Activated CD4-positive, alpha-beta T cell treated with anti-CD3 and anti-CD28 coated beads, Interleukin-2, amount 50 U/mL, for 48 hours (primary cell): ENCODE results near the gene TSPAN14.

Source experiments
- DNase-seq, 2 experiments: peaks; one replicate each; pipeline ENCODE4 v3.0.0-alpha.2; 2020

TSPAN14 gene

DNA sequence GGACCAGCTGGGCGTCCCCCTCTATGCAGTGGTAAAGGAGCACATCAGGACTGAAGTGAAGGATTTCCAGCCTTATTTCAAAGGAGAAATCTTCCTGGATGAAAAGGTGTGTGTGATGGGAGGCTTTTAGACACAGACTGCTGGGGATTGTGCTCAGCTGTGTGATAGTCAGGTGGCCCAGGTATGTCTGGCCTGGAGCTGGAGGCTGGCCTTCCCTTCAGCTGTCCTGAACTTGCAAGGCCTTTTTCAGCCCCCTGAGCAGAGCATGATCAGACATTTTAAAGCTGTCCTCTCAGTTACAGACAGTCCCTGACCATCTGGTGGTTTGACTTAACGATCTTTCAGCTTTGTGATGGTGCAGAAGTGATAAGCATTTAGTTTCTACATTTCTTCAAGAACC, 28.2 kb upstream of the TSPAN14 start:
- DNase-seq = no peak

DNA sequence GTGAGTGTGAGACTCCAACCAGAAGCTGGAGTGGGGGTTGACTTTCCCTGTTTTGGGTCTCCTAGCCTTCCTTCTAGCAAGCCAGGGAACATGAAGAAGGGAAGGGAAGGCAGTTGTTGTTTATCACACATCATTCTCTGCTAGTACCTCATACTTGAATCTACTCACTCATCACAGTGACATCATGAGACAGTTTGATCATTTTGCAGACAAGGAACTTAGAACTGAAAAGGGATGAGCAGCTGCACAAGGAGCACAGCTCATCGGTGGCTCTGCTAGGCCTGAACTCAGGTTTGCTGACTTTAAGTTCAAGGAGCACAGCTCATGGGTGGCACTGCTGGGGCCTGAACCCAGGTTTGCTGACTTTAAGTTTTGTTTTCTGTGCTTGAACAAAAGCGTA, 26.6 kb upstream of the TSPAN14 start:
- DNase-seq = no peak

DNA sequence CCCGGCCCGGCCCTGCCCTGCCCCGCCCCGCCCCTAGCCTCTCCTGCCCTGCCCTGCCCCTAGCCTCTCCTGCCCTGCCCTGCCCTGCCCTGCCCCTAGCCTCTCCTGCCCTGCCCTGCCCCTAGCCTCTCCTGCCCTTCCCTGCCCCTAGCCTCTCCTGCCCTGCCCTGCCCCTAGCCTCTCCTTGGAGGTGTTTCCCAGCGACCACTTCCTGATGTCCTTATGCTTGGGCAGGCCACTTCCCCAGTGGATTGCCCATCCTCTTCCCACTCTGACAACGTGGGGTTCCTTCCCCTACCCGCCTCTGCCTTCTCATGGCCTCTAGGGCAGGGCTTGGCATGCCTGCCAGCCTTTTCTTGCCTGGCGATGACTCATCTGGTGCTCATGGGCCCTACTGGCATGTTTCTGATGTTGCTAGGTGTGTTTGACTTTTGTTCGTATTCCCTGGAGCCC, 24.6 kb upstream of the TSPAN14 start:
- no peak for DNase-seq

DNA sequence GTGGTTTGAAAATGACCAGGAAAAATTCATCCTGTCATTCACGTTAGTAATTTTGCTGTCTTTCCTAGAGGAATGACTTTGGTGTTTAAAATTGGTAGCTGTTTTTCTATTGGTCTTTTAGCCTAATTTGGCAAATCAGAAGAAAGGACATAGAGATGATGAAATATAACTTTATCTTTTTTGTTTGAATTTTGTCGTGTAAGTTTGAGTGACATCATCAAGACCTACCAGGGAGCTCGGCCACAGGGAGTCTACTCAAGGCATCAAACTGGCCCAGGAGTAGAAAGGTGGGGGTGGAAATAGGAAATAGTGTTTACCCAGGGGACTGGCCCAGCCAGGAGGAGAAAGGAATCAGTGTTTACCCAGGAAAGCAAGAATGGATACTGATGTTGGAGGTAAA, 21.0 kb upstream of the TSPAN14 start:
- no peak for DNase-seq

DNA sequence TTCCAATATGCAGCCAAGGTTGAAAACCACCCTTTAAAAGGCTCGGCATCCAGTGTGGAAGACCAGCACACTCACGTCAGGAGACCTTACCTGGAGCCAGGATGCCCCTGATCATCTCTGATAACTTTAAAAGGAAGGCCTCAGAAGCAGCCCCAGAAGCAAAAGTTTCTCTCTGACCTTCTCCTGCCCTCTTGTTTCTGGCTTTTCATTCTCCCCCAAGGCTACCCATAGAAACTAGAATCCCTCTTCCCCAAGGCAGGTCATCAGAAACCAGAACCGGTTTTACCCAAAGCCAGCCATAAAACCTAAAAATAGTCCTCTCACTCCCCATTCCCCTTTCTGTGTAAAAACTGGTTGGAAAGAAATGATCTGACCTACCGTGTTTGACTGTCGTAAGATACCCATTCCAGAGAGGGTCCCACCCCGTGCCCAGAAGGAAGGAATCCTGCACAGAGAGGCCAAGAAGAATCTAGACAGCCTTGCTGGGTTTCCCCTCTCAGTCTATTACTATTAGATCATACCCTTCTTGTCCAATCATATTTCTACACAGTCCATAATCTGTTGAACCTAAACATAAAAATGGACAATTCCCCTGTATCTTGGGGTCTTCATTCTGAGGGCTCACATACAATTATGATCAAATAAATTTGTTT, 17.5 kb upstream of the TSPAN14 start:
- DNase-seq = no peak

DNA sequence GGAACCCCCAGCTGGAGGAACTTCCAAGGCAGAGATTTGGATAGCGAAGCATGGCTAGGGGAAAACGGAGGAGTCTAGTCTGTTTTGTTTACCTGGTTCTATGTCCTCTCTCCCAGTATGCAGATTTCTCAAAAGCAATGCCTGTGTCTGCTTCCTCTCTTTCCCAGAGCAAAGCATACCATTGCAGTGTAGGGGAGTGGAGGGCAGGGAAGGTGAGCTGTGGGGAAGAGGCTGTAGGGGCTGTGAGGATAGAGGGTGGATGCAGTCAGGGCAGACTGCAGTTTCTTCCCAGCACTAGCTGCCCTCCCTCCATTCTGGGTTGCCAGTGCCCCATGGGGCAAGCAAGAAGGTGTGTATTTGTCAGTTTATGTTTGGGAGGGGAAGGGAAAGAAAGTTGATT, 16.9 kb upstream of the TSPAN14 start:
- DNase-seq = no peak

DNA sequence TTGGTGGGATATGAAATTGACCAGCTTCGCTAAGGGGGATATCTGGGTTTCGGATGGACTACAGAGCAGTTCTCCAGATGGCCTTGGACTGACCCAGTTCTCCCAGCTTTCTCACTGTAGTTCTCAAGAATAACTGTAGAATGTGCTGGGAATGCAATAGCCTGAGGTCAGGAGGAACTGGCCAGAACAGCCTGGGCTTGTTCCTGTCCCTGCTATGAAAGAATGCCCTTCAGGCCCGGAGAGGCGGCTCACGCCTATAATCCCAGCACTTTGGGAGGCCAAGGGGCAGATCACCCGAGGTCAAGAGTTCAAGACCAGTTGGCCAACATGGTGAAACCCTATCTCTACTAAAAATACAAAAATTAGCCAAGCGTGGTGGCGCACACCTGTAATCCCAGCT, 12.3 kb upstream of the TSPAN14 start:
- no peak for DNase-seq

DNA sequence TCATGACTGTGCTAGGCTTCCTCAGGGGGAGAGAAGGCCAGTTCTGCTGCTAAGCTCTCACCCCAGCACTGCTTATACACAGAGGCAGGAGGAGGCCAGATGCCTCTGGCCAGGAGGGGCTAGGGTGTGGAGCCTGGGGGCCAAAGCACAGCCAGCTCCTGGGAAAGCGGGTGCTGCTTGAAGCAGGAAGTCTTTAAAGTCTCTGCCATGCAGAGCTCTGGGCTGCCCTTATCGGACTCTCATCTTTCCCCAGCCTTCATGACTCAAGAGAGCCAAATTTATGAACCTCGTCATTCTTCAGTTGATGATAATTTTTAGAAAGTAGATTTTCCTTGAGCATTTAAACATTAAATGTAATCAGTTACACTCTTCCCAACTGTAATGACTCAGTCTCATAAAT, 11.2 kb upstream of the TSPAN14 start:
- no peak for DNase-seq

DNA sequence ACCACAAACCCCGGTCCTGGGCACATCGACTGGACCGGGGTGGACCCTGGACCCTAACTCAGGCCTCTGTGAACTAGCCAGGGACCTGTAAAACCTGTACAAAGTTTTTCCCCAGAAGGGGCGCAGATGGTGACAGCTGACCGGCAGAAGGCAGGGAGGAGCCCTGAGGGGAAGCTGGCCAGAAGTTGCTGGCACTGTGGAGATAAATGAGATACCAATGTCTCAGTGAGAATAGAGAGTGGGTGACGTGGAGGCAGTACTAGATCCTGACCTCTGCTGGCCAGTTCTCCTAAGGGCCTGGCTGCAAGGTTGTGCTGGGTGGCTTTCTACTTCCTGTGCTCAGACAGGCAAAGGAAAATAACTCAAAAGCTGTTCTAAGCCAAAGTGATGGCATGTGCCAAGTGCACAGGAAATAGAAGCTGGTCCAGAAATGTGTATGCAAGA, 10.6 kb upstream of the TSPAN14 start:
- DNase-seq = no peak

DNA sequence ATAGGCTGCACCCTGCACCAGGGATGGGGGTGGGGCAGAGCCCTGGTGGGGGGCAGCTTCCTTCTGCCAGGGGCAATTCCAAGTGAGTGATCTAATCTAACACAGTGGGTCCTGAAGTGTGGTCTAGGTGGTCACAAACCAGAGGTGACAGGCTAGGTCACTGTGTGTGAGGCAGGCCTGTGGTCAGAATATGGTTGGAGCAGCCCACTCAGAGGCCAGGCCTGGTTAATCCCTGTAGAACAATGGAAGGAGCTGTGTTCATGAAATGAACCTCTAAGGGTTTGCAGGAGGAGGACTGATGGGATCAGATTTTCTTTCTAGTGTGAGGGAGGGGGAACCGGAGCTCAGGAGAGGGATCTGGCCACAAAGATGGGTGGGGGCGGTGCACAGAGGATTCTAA, 10.0 kb upstream of the TSPAN14 start:
- DNase-seq = no peak

DNA sequence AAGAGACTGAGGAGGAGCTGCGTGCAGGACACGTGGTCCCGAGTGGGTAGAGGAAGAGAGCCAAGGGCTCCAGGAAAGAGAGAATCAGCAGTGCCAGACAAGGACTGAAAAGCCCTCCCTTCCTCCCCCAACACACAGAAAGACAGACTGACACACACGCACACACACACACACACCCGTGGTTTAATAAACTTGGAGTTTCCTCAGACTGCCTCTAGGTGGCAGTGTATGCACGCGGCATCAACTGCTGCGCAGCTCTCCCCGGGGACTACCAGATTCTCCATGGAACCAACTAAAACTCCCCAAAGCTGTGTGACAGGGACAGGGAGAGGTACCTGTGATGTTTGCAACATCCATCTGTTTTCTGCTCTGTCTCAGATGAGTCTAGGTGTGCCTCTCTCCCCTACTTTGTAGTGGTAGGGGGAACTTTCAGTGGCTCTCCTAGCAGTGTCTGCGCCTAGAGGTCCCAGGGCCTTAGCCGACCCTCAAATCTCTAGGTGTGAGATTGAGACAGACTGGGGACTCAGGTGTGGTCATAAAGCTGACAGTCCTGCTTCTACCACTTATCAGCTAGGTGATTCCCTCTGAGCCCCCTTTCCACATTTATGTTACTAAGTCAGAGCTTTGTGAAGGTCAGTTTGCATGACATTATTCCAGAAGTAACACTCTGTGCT, 9.3 kb upstream of the TSPAN14 start:
- peak; percentile 65 to 69 for DNase-seq

DNA sequence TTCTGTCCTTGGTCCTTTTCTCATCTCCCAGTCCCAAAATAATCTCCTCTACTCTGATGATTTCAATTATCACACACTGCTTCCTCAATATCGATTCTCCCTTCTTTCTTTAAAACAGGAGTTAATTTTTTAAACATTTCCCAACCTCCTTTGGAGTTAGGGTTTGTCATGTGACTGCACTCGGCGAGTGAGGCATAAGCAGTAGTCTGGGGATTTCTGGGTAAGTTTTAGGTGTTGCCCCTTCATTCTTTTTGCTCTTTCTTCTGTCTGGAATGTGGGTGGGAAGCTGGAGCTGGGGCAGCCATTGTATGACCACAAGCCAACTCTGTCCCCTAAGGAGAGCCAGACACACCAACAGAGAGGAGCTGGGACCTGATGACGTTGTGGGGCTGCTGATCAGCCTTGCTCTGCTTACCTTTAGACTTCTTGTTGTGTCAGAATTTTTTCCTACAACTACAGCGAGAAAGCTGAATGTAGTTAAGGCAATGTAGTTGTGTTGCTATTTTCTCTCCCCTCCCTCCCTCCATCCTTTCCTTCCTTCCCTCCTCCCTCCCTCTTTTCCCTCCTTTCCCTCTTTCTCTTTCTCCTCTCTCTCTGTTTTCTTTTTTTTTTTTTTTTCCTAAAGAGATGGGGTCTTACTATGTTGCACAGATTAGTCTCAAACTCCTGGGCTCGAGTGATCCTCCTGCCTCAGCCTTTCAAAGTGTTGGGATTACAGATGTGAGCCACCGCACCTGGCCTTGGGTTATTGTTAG, 6.5 kb upstream of the TSPAN14 start:
- no peak for DNase-seq

DNA sequence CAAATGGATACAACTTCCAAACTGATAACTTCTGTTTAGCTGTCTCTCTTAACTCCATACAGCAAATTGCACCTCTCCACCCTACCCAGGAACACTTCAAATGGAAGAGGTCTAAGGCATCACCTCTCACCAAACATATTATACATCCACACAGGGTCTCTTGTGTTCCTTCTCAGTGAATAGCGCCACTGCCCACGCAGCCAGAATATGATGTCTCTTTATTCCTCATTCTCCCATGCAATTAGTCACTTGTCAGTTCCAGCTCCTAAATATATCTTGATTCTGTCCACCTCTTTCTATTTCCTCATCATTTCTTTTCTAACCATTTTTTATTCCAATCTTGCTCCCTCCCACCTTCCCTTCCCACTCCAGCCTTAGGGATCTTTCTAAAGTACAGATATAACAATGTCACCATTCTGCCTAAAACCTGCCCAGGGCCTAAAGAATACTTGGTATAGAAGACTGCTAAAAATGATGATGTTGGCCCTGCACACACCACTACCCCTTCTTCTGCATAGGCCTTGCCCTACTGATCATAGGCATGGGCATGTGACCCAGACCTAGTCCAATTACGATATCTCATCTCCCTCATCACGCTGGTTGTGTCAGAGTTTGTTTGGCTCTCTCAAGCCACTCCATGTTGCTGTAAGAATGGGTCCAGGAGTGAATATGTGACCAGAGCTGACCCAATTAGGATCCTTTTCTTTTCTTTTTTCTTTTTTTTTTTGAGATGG, 5.7 kb upstream of the TSPAN14 start:
- no peak for DNase-seq

DNA sequence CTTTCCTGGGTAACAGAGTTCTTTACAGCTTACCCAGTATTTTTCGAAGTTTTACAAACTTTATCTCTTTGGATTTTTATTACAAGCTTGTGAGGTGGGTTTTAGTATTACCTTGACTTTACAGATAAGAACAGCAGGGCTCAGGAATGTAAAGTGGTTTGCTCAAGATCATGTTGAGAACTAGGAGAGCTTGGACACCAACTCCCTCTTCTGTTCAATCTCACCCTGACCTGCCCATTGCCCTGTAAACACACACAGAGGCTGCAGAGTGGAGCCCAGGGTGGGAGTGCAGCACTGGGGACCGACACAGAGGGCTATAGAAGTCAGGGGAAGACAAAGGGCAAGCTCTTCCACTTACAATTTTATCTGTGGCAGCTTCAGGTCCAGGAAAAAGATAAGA, 4.6 kb upstream of the TSPAN14 start:
- no peak for DNase-seq

DNA sequence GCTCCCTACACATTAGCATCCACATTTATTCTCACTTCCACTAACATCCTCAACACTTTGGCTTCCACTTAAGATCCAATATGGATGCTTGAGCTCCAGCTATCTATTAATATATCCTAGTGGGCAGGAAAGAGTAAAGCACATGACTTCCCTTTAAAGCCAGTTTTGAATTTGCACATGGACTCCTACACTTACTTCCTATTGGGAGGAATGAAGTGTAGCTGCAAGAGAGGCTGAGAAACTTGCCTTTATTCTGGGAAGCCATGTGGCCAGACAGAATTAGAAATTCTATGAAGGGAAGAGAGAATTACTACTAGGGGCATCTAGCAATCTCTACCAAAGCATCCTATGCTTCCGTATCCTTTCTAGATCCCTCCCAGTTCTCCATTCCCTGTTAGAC, 3.0 kb upstream of the TSPAN14 start:
- no peak for DNase-seq

DNA sequence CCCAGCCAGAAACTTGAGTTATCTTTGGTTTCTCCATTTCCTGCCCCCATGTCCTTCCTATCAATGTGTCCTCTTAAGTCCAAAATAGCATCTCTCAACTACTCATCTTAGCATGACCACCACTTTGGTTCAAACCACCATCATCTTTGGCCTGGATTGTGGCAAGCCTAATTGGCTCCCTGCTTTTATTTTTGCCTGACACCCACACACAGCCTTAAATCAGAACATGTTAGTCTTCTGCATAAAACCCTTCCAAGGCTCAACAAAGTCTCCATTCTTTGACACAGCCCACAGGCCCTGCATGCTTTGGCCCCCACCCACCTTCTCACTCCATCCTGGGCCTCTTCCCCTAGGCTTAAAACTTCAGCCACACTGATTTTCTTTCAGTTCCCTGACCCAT, 2.0 kb upstream of the TSPAN14 start:
- no peak for DNase-seq

DNA sequence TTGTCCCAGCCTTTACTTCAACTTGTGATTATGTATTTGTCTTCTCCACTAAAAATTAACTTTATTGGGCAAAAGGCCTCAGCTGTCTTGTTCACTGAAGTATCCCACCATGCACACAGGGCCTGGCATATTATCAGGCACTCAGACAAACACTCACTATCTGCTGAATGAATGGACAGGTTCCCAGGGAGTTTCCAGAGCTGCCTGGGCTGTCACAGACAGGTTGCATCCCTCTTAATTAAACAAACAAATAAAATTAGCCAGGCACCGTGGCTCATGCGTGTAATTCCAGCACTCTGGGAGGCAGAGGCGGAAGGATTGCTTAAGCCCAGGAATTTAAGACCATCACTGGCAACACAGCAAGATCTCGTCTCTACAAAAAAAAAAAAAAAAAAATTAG, 1.5 kb upstream of the TSPAN14 start:
- DNase-seq = no peak

DNA sequence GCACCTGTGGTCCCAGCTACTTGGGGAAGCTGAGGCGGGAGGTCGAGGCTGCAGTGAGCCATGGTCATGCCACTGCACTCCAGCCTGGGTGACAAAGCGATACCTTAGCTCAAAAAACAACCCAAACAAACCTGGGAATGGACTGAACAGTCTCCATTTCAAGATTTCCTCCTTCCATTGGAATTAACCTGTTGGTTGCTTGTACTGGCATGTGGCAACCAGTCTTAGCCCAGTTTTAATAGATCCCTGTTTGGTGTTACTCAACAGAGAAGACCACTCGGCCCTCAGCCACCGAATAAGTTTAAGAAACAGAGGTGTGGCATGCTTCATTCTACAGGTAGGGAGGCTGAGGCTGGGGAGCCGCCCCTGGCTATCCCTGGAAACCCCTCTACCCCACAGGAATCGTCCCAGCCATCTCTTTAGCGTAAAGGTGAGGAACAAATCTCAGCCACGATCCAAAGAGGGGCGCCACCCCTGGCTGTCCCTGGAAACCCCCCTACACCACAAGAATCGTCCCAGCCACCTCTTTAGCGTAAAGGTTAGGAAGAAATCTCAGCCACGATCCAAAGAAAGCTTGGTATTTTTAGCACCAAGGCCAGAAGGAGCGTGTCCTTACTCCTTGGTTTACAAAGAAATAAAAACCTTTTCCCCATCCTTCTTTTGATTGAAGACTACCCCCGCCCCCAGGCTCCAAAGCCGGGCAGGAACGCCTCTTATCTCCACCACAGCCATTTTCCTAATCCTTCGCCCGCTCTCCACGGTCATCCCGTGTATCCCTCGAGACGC, 861 bp upstream of the TSPAN14 start:
- no peak for DNase-seq

DNA sequence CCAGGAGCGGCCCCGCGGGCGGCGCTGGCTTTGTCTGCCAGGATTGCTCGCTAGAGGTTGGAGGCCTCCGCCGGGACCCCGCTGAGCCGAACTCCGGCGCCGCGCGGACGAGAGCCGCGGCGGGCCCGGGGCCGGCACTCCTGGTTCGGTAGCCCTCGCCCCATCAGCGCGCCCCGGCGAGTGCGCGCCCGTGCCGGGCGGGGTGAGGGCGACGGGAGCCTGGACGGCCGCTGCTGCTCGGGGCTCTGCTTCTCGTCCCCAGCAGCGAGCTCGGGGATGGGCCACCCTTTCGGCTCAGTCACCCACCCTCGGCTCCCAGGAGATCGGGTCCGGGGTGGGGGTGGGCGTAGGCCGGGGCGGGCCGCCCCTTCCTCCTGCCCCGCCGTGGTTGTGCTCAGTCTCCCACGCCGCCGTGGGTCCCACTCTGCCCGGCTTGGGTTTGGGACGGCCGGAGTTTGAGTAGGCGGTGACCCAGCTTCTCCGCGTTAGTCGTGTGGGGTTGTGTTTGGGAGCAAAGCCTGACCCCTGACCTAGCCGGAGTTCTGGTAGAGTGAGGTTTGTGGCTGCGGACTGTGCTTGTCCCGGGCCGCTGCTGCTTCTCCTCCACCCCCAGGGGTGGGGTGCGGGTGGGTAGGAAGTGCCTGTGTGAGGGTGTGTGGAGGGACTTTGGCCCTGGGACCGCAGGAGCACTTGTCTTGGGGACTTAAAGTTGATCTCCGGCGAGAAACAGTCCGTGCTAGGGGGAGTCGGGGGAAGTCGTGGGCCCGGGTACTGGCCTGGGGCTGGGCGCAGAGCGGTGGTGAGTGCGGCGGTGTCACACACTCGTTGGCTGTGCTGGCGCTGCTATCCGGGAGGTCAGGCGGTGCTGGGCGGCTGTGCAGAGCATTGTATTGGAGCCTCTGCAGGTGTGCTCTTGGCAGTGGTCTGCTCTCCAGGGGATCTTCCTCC, 677 bp downstream of the TSPAN14 start:
- no peak for DNase-seq

DNA sequence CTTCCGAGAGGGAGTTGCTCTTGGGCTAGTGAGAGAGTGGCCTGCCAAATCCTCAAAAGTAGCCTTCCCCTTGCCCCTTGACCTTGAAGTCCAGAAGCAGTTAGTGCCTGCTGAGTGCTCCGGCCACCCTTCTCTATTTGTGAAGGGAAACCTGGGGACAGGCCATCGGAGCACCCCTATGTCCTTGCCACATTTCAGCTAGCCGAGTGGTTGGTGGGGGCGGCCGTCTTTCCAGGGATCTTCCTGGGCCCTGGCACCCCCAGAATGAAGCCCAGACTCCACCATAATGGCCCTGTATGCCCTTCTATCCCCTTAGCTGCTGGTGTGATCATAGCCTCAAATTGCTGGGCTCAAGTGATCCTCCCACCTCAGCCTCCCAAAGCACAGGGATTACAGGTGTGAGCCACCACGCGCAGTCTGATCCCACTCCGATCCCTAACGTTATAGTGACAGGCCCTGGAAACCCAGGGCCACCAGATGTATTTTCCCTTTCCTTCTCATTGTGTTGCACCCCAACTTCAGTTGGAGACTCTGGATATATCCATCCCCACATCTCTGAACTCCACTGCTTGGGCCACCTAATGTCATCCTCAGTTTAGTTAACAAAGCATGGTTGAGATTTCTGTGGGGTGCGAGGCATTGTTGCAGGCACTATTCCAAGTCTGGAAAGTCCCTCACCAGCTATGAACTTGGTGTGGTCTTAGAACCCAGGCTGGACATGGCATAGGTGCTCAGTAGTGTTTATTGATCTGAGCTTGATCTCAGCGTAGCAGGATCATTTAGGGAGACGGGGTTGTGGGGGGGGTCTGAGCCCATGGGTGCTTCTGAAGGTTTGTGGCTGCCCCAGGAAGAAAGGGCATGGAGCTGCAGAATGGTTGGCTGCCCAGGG, 1.6 kb downstream of the TSPAN14 start:
- DNase-seq = no peak
